ENCODE data around the gene GFI1B.

- no peak for TF ChIP-seq CTCF (IDR thresholded peaks at IDR 0.05)
- TF ChIP-seq POLR2A (IDR thresholded peaks at IDR 0.05), result no peak
Observed at GRCh38 chr9:132985489-132985888, 7.0 kb downstream of the GFI1B start.

Data from adrenal gland (tissue), 5 donors.